C1 segment of cervical spinal cord (tissue), 14 donors: ENCODE results near the gene D2HGDH.
"Not testable (repeated sequence)": the region's sequence is repeated elsewhere in the genome, so short reads cannot be mapped to it uniquely, and the experiment has no call there.

Experiments used
- DNase-seq, 14 donors: peaks; one replicate each; lab custom pipeline; 2025; lab: John Stamatoyannopoulos, UW

The D2HGDH gene

DNA sequence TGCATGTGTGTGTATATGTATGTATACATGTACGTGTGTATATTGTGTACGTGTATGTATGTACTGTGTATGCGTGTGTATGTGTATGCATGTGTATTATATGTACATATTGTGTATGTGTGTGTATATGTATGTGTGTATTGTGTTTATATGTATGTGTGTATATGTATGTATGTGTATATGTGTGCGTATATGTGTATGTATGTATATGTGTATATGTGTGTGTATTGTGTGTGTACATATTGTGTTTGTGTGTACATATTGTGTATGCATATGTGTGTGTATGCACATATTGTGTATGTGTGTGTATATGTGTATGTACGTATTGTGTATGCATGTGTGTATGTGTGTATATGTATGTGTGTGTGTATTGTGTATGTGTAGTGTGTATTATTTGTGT lies 59.0 kb downstream of the D2HGDH start:
- no peak for DNase-seq

DNA sequence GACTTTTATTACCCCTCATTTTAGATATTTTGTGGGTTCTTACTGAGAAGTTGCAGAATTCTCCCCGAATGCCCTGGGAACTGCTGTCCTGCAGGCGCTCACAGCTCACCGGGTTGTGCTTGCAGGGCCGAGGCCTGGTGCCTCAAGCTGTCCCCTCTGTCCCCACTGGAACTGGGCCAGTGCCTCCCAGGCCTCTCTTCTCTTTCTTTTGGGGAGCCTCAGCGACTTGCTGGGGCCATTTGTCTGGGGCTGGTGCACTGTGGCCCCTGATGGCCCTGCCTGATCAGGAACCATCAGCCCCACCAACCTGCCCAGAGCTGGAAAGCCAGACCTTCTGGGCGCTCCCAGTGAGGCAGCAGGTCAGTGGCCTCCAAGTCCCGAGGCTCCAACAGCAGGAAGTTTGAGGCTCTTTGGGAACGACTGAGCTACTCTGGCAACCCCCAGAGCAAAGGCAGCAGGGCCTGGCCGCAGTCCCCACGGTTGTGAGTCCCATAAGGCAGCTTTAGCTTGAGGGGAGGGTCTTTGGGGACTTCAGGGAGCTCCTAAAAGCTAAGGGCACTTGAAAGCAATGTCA lies 59.9 kb downstream of the D2HGDH start:
- DNase-seq, result no peak

DNA sequence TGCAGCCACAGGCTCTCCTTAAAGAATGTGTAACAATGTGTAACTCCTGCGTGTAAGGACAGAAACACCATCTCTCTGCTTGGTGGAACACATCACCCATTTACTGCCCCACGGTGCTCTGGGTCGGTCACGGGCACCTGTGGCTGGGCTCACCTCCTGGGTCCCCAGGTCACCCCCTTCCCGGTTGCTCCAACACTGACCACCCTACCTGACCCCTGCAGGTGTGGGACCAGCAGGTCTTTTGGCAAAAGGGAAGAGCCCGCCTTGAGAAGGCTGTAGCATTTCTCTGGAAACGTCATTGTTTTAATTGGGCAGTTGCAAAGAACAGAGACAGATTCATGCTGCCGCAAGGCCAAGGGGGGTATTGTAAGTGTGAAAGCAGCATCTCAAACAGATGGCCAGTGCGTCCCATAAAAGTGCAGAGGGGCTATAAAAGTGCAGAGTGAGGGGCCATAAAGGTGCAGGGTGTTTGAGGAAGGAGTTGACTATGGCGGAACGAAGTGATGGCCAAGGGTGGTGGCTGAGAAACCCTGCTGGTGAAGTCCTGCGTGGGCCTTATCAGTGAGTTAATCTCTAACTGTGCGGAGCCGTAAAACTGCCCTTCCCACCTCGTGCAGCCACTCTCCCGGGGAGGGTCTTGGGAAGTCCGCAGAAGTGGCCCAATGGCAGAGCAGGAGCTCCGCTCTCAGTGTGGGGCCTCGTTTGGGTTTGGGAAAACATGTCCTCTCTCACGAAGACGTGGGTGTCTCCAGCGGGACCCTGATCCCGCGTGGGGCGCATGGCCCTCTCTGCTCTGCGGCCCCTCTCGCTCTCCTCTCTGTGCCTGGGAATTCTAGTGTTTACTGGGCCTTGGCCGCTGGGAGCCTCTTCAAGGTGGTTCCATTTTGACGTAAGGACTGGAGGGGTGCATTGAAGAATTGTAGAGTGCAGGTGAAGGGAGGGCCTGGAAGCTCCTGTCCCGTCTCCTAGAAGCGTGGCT lies 60.9 kb downstream of the D2HGDH start:
- DNase-seq, result no peak

DNA sequence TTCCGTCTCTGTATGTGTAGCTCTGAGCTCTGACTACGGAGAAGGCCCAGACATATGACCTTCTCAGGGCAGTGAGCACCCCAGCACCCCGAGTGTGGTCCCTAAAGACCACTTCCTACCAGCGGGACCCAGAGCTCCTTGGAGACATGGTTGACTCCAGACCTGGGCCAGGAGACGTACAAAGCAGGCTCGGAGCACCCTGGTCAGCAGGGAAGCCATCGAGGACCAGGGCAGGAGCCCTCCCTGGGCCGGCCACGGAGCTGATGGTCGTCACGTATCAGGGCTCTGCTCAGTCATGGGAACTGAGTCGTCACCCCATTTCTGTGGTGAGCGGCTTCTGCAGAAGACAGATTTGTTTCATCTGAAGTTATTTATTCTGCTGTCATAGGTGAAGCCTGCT lies 61.8 kb downstream of the D2HGDH start:
- no peak for DNase-seq

DNA sequence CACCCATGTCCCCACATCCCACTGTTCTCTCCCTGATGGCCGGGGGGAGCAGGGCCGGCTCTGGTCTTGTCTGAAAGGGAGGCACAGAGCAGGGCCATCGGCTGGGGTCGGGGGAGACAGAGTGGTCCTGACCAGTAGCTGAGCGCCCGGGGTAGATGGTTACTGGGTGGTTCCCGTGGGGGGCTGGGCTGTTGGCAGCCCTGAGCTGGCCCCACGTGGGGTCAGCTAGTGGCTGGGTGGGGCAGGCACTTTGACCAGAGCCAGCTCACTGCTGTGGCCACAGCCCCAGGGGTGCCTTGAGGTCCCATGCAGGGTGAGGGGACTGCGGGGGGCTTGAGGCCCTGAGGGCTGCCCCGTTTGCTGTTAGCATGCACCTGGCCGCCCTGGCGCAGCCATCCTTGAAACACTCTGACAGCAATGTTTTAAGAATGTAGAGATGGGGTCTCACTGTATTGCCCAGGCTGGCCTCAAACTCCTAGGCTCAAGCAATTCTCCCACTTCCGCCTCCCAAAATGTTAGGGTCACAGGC lies 62.2 kb downstream of the D2HGDH start:
- no peak for DNase-seq

DNA sequence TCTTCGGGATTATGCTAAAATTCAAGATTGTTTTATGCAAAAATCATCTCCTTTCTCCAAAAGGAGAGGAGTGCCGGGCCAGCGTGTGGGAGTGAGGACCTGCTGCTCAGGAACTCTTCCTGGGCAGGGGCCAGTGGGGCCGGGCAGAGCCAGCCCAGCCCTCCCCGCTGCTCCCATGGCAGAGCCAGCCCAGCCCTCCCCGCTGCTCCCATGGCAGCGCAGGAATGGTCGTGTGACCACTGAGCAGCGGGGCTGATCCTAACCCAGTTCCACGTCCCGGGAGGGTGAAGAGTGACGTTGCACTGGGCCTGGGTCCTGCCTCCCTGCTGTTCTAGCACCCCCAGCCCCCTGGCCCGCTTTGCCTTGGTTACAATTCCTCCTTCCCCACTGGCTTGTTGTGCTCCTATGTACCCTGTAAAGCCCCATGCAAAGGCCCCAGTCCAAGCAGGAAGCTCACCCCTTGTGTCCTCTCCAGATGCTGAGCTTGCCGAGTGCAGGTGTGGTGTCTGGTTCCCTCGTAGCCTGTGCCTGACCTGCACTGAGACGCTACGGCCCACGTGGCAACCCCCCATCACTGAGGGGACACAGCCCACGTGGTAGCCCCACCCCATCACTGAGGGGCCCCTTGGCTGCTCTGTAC lies 63.1 kb downstream of the D2HGDH start:
- no peak for DNase-seq

DNA sequence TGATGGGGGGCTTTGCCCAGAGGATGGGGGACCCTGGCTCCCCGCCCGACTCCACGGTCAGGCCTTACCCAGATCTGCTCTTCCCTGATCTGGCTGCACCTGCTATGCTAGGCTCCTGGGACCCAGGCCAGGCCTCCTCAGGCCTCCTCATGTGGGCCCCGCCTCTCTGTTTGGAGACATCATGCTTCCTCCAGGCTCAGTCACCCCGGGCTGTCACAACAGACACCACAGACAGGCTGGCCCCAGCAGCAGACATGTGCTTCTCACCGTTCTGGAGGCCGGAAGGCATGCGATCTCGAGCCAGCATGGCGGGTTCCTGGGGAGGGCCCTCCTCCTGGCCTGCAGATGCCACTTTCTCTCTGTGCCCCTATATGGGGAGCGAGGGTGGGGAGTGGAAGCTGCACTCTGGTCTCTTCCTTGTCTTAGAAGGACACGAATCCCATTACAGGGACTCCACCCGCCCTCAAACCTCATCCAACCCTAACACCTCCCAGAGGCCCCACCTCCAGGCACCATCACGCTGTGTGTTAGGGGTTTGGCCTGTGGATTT lies 63.7 kb downstream of the D2HGDH start:
- peak in 1 of 14 donors; percentile 43 for DNase-seq

DNA sequence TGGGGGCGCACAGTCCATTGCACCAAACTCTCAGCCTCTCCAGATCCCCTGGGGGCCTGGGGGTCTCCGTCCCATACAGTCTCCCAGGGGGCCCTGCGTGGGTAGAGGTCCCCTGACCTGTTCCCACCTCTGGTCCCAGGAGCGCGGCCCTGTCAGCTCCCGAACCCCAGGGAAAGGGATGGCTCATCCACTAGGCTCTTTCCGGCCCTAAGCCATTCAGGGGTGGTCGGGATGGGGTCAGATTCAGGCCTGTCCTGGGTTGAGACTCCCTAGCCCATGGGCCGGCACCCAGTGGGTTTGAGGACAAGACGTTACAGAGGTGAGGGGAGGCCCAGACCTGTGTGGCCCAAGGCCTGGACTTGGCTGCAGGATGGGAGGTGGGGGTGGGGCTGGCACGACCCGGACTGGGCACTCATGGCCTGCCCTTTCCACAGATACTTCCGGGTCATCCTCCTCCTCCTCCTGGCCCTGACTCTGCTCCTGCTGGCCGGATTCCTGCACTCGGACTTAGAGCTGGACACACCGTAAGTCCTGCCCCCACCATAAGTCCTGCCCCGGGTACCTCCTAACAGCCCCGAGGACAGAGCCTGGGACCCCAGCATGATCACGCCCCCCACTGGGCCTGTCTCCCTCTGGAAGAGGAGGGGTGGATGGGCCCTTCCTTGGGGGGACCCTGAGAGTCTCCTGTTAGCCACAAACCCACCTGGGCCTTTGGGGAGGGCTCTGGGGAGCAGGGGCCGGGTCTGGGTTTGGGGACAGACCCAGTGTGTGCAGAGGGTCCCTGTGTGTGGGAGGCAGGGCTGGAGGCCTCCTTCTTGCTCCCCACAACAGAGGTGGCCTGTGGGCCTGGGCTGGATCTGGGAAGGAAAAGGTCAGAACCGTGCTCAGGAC lies 64.4 kb downstream of the D2HGDH start:
- no peak for DNase-seq

DNA sequence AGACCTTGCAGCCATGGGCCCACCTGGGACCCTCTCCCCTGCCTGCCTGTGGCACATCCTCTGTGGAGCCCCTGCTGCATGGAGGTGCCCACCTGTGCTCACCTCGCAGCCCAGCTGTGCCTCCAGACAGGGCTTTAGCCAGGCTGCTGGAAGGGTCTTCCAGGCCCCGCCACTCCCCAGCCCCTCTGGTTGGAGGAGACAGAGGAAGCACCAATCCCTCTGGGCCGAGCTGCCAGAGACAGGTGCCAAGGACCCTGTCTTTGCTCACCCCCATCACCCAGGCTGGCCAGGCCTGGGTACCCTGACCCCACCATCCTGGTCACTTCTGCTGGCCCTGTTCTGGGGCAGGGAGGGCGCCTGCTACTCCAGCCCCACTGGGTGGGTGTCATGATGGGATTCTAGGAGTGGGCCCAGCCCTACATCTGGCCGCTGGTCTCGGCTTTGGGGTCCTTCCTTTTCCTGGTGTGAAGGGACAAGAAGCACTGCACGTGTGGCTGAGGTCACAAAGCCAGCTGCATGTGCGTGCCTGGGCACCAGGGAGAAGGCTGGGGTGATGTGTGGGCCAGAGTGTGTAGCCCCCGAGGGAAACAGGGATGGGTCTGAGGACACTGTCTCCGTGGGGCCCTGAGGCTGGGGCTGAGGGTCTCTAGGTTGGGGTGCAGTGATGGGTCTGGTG lies 65.2 kb downstream of the D2HGDH start:
- DNase-seq, result no peak

DNA sequence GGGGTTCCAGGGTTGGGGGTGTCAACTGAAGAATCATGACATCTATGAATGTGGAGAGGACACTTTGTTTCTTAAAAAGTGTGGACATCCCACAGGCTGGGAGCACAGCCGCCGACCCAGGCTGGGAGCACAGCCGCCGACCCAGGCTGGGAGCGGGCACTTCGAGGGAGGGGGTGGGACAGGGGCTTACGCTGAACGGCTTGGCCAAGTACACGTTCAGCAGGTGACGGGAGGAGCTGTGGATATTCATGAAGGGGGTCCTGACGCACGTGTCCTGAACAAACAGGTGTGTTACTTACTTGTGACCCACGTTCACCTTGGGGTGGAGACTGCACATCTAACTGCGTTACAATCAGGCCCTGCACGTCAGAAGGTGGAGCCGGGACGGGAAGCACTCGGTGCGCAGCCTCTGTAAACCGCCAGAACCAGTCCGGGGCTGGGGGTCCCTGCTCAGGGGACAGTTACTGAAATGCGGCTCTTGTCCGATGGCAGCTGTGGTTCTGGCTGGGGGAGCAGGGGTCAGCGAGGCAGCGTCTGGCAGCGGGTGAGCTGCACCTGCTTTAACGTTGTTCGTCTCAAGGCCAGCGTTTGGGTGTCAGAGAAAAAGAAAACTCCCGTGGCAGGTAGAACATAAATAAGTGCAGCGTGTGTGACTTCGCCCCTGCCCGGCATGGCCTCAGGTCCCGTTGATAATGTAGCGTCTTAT lies 65.9 kb downstream of the D2HGDH start:
- DNase-seq, result not testable (repeated sequence)

DNA sequence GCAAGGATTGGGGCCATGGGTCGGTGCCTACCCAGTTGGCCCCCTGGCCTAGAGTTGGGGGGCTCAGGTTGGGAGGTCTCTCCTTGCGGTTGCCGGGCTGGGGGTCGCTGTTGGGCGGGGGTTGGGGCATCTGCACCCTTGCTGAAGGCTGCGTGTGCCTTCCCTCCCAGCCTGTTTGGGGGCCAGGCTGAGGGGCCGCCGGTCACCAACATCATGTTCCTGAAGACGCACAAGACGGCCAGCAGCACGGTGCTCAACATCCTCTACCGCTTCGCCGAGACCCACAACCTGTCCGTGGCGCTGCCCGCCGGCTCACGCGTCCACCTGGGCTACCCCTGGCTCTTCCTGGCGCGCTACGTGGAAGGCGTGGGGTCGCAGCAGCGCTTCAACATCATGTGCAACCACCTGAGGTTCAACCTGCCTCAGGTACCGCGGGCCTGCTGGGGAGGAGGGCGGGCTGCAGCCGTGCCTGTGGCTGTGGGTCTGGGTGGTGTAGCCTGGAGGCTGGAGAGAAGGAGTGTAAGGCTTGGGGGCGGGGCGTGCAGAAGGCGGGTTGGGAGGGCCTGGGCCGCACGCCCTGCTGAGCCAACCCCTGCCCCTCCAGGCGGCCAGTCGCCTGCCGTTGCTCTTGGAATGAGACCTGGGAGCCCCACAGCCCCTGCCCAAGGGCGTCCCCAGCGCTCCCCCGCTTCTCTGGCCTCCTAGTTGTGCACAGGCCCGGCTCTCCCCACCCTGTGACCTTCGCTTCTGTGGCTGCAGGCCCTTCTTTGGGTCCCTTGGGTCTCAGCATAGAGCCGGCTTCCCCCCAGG lies 67.4 kb downstream of the D2HGDH start:
- no peak for DNase-seq

DNA sequence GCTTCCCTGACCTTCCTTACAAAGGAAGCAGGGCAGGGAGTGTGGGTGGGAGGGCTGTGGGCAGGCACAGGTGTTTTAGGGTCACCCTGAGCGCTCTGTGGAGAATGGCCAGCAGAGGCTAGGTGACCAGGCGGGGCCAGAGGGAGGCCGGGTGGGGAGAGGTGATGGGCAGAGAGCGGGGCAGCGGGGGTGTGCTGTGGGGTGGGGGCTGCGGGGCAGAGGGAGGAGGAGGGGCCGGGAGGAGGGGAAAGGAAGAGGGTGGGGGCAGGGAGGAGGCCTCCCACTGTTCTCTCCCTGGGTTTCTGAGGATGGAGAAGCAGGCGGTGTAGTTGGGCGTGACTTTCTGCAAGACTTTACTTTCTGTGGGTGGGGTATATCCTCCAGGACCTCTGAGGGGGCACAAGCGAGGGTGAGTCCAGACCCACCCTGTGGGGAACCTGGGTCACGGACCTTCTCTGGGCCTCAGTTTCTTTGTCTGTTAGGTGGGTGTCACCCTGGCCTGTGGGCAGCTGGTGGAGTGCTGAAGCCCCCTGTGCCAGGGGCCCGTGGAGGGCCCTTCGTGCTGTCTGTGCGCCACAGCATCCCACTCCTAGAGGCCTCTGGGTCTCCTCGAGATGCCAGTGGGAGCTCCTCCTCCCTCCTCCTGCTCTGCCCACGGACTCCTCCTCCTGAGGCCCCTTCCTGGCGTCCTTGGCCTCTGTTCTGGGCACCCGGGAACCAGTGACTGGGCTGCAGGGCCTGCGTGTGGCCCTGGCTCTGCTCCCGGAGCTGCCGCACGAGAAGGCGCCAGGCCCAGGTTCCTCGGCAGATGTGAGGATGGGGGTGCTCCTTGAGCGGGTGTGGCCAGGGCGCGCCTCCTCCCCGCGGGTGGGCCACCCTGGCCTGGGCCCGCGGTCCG lies 68.2 kb downstream of the D2HGDH start:
- DNase-seq, result no peak

DNA sequence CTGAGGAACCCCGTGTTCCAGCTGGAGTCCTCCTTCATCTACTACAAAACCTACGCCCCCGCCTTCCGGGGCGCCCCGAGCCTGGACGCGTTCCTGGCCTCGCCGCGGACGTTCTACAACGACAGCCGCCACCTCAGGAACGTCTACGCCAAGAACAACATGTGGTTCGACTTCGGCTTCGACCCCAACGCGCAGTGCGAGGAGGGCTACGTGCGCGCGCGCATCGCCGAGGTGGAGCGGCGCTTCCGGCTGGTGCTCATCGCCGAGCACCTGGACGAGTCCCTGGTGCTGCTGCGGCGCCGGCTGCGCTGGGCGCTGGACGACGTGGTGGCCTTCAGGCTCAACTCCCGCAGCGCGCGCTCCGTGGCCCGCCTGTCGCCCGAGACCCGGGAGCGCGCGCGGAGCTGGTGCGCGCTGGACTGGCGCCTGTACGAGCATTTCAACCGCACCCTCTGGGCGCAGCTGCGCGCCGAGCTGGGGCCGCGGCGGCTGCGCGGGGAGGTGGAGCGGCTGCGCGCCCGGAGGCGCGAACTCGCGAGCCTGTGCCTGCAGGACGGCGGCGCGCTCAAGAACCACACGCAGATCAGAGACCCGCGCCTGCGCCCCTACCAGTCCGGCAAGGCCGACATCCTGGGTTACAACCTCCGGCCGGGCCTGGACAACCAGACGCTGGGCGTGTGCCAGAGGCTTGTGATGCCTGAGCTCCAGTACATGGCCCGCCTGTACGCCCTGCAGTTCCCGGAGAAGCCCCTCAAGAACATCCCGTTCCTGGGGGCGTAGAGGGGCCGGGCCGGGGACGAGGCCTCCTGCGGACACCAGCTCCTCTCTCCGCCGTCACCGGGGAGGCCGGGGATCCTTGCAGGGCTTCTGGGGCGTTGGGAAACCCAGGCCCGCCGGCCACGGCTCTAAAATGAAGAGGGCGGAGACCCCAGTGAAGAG lies 69.2 kb downstream of the D2HGDH start:
- peak in 4 of 14 donors; percentile 29 to 65 (median 43) for DNase-seq

DNA sequence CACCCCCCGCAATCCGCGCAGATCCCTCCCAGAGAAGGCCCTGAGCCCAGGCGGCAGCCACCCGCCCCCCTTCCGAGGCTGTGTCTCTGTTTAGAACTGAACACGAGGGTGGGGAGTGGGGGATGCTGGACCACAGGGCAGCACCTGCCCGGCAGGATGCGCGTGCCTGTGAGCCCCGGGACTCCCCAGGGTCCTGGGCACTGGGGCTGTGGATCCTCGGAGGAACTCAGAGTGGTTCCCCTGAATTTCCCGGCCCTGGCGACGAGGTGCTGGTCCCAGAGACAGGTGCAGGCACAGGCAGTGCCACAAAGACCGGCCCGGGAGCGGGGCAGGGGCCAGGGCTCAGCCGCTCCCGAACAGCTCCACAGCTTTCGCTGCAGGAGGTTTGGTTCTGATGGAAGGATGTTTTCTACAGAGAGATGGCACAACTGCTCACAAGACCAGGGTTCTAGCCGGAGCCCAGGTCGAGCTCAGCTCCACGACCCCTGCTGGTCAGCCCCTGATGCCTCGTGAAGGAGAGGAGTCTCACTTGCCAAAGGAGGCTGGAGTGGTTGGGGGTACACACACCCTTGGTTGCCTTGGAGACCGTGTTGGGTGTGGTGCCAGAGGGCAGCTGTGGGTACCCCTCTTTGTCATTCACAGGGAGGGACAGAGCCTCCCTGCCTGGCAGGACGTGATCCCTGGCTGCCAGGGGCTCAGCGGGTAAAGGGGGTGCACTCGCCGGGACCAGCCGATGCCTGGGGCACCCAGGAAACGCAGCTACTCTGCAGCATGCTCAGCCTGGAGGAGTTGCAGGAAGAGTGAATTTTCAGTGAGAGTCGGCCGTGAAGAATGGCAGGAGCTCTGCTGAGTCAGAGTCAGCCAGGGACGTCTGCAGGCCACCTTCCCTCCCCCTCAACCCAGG lies 70.1 kb downstream of the D2HGDH start:
- DNase-seq, result peak in 1 of 14 donors; percentile 46

DNA sequence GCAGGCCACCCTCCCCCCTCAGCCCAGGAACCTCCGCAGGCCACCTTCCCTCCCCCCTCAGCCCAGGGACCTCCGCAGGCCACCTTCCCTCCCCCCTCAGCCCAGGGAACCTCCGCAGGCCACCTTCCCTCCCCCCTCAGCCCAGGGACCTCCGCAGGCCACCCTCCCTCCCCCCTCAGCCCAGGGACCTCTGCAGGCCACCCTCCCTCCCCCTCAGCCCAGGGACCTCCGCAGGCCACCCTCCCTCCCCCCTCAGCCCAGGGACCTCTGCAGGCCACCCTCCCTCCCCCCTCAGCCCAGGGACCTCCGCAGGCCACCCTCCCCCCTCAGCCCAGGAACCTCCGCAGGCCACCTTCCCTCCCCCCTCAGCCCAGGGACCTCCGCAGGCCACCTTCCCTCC lies 71.8 kb downstream of the D2HGDH start:
- DNase-seq, result not testable (repeated sequence)
